HG03064 (cell line): Measurements from ENCODE around the gene FZR1.

ENCODE experiments used
- ATAC-seq: cut with Tn5 transposase; IDR thresholded peaks from one replicate; pipeline ENCODE4 v1.9.1; 2021; ENCODE audit warnings: low read depth; ENCODE audit not compliant: unreplicated experiment

FZR1 gene

GRCh38 chr19:3505598-3506383 lies at the start of gene FZR1:
TSS of gene FZR1 (plus strand) at chr19:3506311. CDS start at chr19:3522990, 16,679 bp downstream.
- ATAC-seq = peak; percentile 86

GRCh38 chr19:3456925-3457527 lies 49.1 kb upstream of the FZR1 start:
- ATAC-seq = no peak

- no peak for ATAC-seq
These were observed 48.4 kb upstream of the FZR1 start for GRCh38 chr19:3457528-3458228.

- no peak for ATAC-seq
These were observed 47.7 kb upstream of the FZR1 start for GRCh38 chr19:3458229-3459088.

GRCh38 chr19:3459089-3459881 lies 46.8 kb upstream of the FZR1 start:
- ATAC-seq = no peak

GRCh38 chr19:3459965-3460582 lies 46.0 kb upstream of the FZR1 start:
- no peak for ATAC-seq

GRCh38 chr19:3462991-3463713 lies 43.0 kb upstream of the FZR1 start:
- no peak for ATAC-seq

GRCh38 chr19:3463714-3464586 lies 42.2 kb upstream of the FZR1 start:
- no peak for ATAC-seq

- ATAC-seq = no peak
These were observed 41.4 kb upstream of the FZR1 start for GRCh38 chr19:3464587-3465235.

GRCh38 chr19:3465552-3465951 lies 40.6 kb upstream of the FZR1 start:
- ATAC-seq = no peak

- ATAC-seq = no peak
These were observed 39.5 kb upstream of the FZR1 start for GRCh38 chr19:3466635-3467034.

GRCh38 chr19:3467437-3468198 lies 38.5 kb upstream of the FZR1 start:
- no peak for ATAC-seq

- ATAC-seq = no peak
These were observed 37.9 kb upstream of the FZR1 start for GRCh38 chr19:3468211-3468610.

GRCh38 chr19:3469638-3470499 lies 36.2 kb upstream of the FZR1 start:
- ATAC-seq = no peak

- no peak for ATAC-seq
These were observed 35.5 kb upstream of the FZR1 start for GRCh38 chr19:3470500-3471128.
